DOHH2 (cell line): ENCODE results near the gene ZCCHC18.

Experiments
- H3F3A ChIP-seq: fragments of 200-600 bp; sonication (generic), shearing (Covaris generic); 2 replicates; pipeline ENCODE4 v1.6.0; 2016; ENCODE audit warnings: antibody characterized with exemption, mild to moderate bottlenecking; ENCODE audit not compliant: control insufficient read depth, insufficient read depth
- H3K27ac ChIP-seq: fragments of 200-600 bp; sonication (generic); 2 replicates; pipeline ENCODE4 v1.5.1; 2014; ENCODE audit warnings: low read depth, mild to moderate bottlenecking, low read length, moderate library complexity
- H3K27me3 ChIP-seq: fragments of 200-600 bp; sonication (generic); 2 replicates; pipeline ENCODE4 v1.6.1; 2014; ENCODE audit warnings: mild to moderate bottlenecking, low read length, mixed read lengths; ENCODE audit not compliant: control insufficient read depth
- H3K36me3 ChIP-seq: fragments of 200-600 bp; sonication (generic); 2 replicates; pipeline ENCODE4 v1.6.1; 2014; ENCODE audit warnings: mild to moderate bottlenecking, low read length, moderate library complexity, mixed read lengths; ENCODE audit not compliant: control insufficient read depth
- H3K4me1 ChIP-seq: fragments of 200-600 bp; sonication (generic); 2 replicates; pipeline ENCODE4 v1.6.1; 2014; ENCODE audit warnings: mild to moderate bottlenecking, low read length, mixed read lengths; ENCODE audit not compliant: control insufficient read depth
- H3K4me2 ChIP-seq: fragments of 200-600 bp; sonication (generic); 2 replicates; pipeline ENCODE4 v1.6.0; 2014; ENCODE audit warnings: mild to moderate bottlenecking, low read length, moderate library complexity
- H3K4me3 ChIP-seq: fragments of 200-600 bp; sonication (generic); 2 replicates; pipeline ENCODE4 v1.5.1; 2014; ENCODE audit warnings: mild to moderate bottlenecking, low read length, mixed read lengths
- H3K79me2 ChIP-seq: fragments of 200-600 bp; sonication (generic); 2 replicates; pipeline ENCODE4 v1.6.1; 2014; ENCODE audit warnings: mild to moderate bottlenecking, low read length, mixed read lengths; ENCODE audit not compliant: control insufficient read depth
- H3K9me2 ChIP-seq: fragments of 200-600 bp; sonication (generic); replicated peaks from 2 replicates; pipeline ENCODE4 v1.6.1; 2014; ENCODE audit warnings: mild to moderate bottlenecking, low read length, mixed read lengths; ENCODE audit not compliant: control insufficient read depth
- H3K9me3 ChIP-seq: fragments of 200-600 bp; sonication (generic); 2 replicates; pipeline ENCODE4 v1.6.1; 2014; ENCODE audit warnings: antibody characterized with exemption, low read length, mixed read lengths; ENCODE audit not compliant: control insufficient read depth, insufficient read depth
- H4K20me1 ChIP-seq: fragments of 200-600 bp; sonication (generic); 2 replicates; pipeline ENCODE4 v1.6.0; 2014; ENCODE audit warnings: low read depth, mild to moderate bottlenecking, antibody characterized with exemption, low read length, moderate library complexity; ENCODE audit not compliant: control insufficient read depth, insufficient read depth
- EZH2phosphoT487 ChIP-seq: fragments of 200-600 bp; sonication (generic); IDR thresholded peaks from 2 replicates; pipeline ENCODE4 v1.6.1; 2017; ENCODE audit warnings: borderline replicate concordance, mild to moderate bottlenecking, antibody characterized with exemption, low read length, moderate library complexity, mixed read lengths
- TF ChIP-seq, protein P1 (sequence below): fragments of 200-600 bp; sonication (generic); IDR thresholded peaks from one replicate; pipeline ENCODE4 v1.5.1; 2014; ENCODE audit warnings: antibody characterized with exemption, mild to moderate bottlenecking, low read depth, low read length; ENCODE audit not compliant: poor library complexity, severe bottlenecking

The ZCCHC18 gene

GRCh38 chrX:104134583-104135261 is 22.4 kb downstream of the ZCCHC18 start:
- H3K9me2 ChIP-seq, result no peaks in the 10 kb centered on the region
- no peaks in the 10 kb centered on the region for H3K79me2 ChIP-seq
- H3F3A ChIP-seq, result no peaks in the 10 kb centered on the region
- no peaks in the 10 kb centered on the region for H3K36me3 ChIP-seq
- no peaks in the 10 kb centered on the region for H3K9me3 ChIP-seq
- no peaks in the 10 kb centered on the region for H3K27me3 ChIP-seq
- no peak overlapping the region for H3K4me2 ChIP-seq
- H4K20me1 ChIP-seq, result no peaks in the 10 kb centered on the region
- H3K4me3 ChIP-seq, result no peak overlapping the region
- H3K27ac ChIP-seq, result no peak overlapping the region
- TF ChIP-seq, protein P1, sequence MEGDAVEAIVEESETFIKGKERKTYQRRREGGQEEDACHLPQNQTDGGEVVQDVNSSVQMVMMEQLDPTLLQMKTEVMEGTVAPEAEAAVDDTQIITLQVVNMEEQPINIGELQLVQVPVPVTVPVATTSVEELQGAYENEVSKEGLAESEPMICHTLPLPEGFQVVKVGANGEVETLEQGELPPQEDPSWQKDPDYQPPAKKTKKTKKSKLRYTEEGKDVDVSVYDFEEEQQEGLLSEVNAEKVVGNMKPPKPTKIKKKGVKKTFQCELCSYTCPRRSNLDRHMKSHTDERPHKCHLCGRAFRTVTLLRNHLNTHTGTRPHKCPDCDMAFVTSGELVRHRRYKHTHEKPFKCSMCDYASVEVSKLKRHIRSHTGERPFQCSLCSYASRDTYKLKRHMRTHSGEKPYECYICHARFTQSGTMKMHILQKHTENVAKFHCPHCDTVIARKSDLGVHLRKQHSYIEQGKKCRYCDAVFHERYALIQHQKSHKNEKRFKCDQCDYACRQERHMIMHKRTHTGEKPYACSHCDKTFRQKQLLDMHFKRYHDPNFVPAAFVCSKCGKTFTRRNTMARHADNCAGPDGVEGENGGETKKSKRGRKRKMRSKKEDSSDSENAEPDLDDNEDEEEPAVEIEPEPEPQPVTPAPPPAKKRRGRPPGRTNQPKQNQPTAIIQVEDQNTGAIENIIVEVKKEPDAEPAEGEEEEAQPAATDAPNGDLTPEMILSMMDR, result no peak
- no peak for TF ChIP-seq EZH2phosphoT487
- H3K4me1 ChIP-seq, result peaks cover 10% of the 10 kb centered on the region

DNA sequence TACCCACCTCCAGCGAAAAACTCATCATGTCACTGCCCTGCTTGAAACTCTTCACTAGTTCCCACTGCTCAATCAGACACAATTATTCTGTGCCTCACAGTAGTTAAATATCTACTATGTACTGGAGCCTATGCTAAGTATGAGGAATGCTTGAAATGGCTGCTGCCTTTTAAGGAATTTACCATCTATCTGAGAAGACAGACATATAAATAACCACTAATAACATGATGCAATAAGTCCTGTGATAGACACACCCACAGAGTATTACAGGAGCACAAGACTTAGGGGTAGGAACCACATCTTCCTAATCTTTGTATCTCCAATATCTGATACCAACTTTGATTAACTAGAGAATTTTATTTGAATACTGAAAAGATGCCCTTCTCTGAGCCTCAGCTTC is 23.4 kb downstream of the ZCCHC18 start:
- Histone ChIP-seq H3K9me2 (no peaks in the 10 kb centered on the region), H3K79me2 (no peaks in the 10 kb centered on the region), H3K4me1 (peaks cover 10% of the 10 kb centered on the region), H4K20me1 (no peaks in the 10 kb centered on the region), H3K36me3 (no peaks in the 10 kb centered on the region), H3K9me3 (no peaks in the 10 kb centered on the region), H3K4me2 (no peak overlapping the region), H3K27ac (no peak overlapping the region), H3K4me3 (no peak overlapping the region), H3F3A (no peaks in the 10 kb centered on the region), H3K27me3 (no peaks in the 10 kb centered on the region)
- TF ChIP-seq, protein P1, result no peak
- TF ChIP-seq EZH2phosphoT487, result no peak

- TF ChIP-seq, protein P1, result peak; percentile 62
- no peak for TF ChIP-seq EZH2phosphoT487
- Histone ChIP-seq H3K27ac (no peak overlapping the region), H3K9me3 (no peaks in the 10 kb centered on the region), H3K4me2 (peak overlapping the region; percentile 63), H4K20me1 (no peaks in the 10 kb centered on the region), H3F3A (no peaks in the 10 kb centered on the region), H3K9me2 (no peaks in the 10 kb centered on the region), H3K79me2 (no peaks in the 10 kb centered on the region), H3K36me3 (no peaks in the 10 kb centered on the region), H3K27me3 (no peaks in the 10 kb centered on the region), H3K4me1 (peaks cover 10% of the 10 kb centered on the region), H3K4me3 (peak overlapping the region; percentile 37)
These were observed 24.1 kb downstream of the ZCCHC18 start for GRCh38 chrX:104136241-104137019.
